Activated naive CD8-positive, alpha-beta T cell treated with anti-CD3 and anti-CD28 coated beads, Interleukin-2, amount 50 U/mL, for 24 hours (primary cell): Measurements from ENCODE around the gene COQ6.
A peak's percentile ranks its signal among the peaks of the same experiment; 100 is the strongest.
"Not testable (repeated sequence)": the region's sequence is repeated elsewhere in the genome, so short reads cannot be mapped to it uniquely, and the experiment has no call there.

Source experiments
- ATAC-seq: fragments of 150-1000 bp; cut with Tn5 transposase; one replicate; pipeline ENCODE4 v1.10.0; 2021
- DNase-seq: peaks from one replicate; pipeline ENCODE4 v3.0.0; 2021
- H3K27ac Mint-ChIP-seq: one replicate; pipeline ENCODE4 v1.8.0; 2021; ENCODE audit warnings: mild to moderate bottlenecking, mixed read lengths
- H3K27me3 Mint-ChIP-seq: one replicate; pipeline ENCODE4 v1.8.0; 2021; ENCODE audit warnings: mixed read lengths
- H3K36me3 Mint-ChIP-seq: one replicate; pipeline ENCODE4 v1.8.0; 2021; ENCODE audit warnings: low read depth, mixed read lengths
- H3K4me1 Mint-ChIP-seq: one replicate; pipeline ENCODE4 v1.8.0; 2021; ENCODE audit warnings: mixed read lengths
- H3K4me3 Mint-ChIP-seq: one replicate; pipeline ENCODE4 v1.8.0; 2021; ENCODE audit warnings: mild to moderate bottlenecking, moderate library complexity, mixed read lengths
- H3K9me3 Mint-ChIP-seq: one replicate; pipeline ENCODE4 v1.8.0; 2021; ENCODE audit warnings: mixed read lengths

Gene COQ6

GRCh38 chr14:73949752-73950734 is at the start of gene COQ6, which contains the start of gene FAM161B:
COQ6 (plus strand) TSS chr14:73950302; CDS start chr14:73950333, 31 bp downstream.
FAM161B (minus strand) TSS chr14:73950094; CDS start chr14:73950026, 68 bp downstream.
- Mint-ChIP-seq H3K4me1 (peaks cover 14% of the 10 kb centered on the region), H3K27ac (peak within 1 kb of the TSS; percentile 90), H3K4me3 (peak within 1 kb of the TSS; percentile 88), H3K36me3 (peaks cover 3% of the 10 kb centered on the region), H3K27me3 (no peaks in the 10 kb centered on the region), H3K9me3 (no peaks in the 10 kb centered on the region)
- DNase-seq (peak; percentile 90), ATAC-seq (peak; percentile 98)

- H3K4me1 Mint-ChIP-seq, result no peaks in the 10 kb centered on the region
- ATAC-seq, result no peak
- H3K9me3 Mint-ChIP-seq, result no peaks in the 10 kb centered on the region
- DNase-seq, result no peak
- peaks cover 51% of the 10 kb centered on the region for H3K36me3 Mint-ChIP-seq
- H3K27ac Mint-ChIP-seq, result no peak overlapping the region
- no peak overlapping the region for H3K4me3 Mint-ChIP-seq
- no peaks in the 10 kb centered on the region for H3K27me3 Mint-ChIP-seq
Observed at GRCh38 chr14:73903028-73903427, 47.1 kb upstream of the COQ6 start.

DNA sequence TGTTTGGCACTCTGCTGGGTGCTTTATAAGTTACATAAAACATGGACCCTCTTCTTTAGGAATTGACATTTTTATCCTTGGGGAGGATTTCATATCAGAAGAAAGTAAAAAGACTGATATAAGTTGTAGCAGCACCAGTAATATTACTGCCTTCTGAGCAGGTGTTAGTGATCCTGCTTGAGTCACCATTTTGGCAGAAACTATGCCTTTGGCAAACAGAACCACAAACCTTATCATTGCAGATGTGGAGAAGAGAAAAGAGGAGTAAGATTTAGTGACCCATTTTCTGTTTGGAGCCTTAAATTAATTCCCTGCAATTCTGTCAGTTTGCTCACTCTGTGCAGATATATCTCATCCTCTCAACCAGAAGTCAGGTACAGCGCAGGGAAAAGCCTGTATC is 40.4 kb upstream of the COQ6 start:
- DNase-seq (no peak), ATAC-seq (no peak)
- Mint-ChIP-seq H3K27me3 (no peaks in the 10 kb centered on the region), H3K4me3 (no peak overlapping the region), H3K36me3 (peaks cover 71% of the 10 kb centered on the region), H3K9me3 (peaks cover 6% of the 10 kb centered on the region), H3K4me1 (peaks cover 2% of the 10 kb centered on the region), H3K27ac (no peak overlapping the region)

DNA sequence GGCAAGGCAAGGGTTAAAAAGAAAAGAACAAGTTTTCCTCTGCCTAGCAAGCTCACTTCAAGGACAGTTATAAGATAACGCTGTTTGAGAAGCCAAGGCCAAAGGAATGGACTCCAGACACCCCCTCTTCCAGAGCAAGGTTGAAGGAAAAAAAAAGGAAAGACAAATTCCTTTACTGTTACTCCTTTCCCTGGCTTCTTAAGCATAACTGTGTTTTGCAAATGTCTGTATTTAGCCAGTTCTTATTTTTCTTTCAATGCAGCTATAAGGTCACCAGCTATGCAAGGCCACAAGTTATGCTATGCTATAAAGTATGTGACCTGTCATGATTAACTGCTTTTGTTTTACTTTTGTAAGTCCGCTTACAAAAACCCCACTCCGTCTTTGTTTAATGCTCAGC is 36.8 kb upstream of the COQ6 start:
- ATAC-seq (no peak), DNase-seq (no peak)
- no peaks in the 10 kb centered on the region for H3K27me3 Mint-ChIP-seq
- peaks cover 2% of the 10 kb centered on the region for H3K4me1 Mint-ChIP-seq
- no peak overlapping the region for H3K4me3 Mint-ChIP-seq
- peaks cover 59% of the 10 kb centered on the region for H3K36me3 Mint-ChIP-seq
- no peak overlapping the region for H3K27ac Mint-ChIP-seq
- H3K9me3 Mint-ChIP-seq, result peaks cover 6% of the 10 kb centered on the region

DNA sequence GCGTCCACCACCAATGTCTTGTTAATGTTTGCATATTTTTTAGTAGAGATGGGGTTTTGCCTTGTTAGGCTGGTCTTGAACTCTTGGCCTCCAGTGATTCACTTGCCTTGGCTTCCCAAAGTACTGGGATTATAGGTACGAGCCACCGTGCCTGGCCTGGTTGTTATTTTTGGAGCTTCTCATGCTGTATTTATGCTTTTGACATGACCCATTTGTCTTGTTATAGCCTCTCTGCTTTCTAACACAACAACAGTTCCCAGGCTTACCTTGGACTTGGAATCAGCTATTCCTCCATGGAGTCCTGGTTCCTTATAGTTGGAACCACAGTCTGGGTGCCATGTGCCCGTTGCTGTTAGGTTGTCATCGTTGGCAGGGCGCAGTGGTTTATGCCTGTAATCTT is 33.8 kb upstream of the COQ6 start:
- ATAC-seq, result no peak
- Mint-ChIP-seq H3K27me3 (no peaks in the 10 kb centered on the region), H3K4me1 (no peaks in the 10 kb centered on the region), H3K4me3 (no peak overlapping the region), H3K9me3 (peaks cover 2% of the 10 kb centered on the region), H3K36me3 (peaks cover 57% of the 10 kb centered on the region), H3K27ac (no peak overlapping the region)
- DNase-seq, result no peak

DNA sequence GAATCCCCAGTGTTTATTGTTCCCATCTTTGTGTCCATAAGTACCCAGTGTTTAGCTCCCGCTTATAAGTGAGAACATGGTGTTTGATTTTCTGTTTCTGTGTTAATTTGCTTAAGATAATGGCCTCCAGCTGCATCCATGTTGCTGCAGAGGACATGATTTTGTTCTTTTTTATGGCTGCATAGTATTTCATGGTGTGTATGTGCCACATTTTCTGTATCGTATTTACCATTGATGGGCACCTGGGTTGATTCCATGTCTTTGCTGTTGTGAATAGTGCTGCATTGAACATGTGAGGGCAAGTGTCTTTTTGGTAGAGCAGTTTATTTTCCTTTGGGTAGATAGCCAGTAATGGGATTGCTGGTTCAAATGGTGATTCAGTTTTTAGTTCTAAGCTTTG is 30.6 kb upstream of the COQ6 start:
- peaks cover 60% of the 10 kb centered on the region for H3K36me3 Mint-ChIP-seq
- H3K27ac Mint-ChIP-seq, ATAC-seq, H3K4me1 Mint-ChIP-seq, H3K4me3 Mint-ChIP-seq, H3K27me3 Mint-ChIP-seq, H3K9me3 Mint-ChIP-seq, DNase-seq: not testable (repeated sequence)

- Mint-ChIP-seq H3K4me3 (no peak overlapping the region), H3K27me3 (no peaks in the 10 kb centered on the region), H3K9me3 (no peaks in the 10 kb centered on the region), H3K27ac (no peak overlapping the region), H3K36me3 (peaks cover 81% of the 10 kb centered on the region), H3K4me1 (no peaks in the 10 kb centered on the region)
- DNase-seq (no peak), ATAC-seq (no peak)
Observed at GRCh38 chr14:73924337-73924736, 25.8 kb upstream of the COQ6 start.

DNA sequence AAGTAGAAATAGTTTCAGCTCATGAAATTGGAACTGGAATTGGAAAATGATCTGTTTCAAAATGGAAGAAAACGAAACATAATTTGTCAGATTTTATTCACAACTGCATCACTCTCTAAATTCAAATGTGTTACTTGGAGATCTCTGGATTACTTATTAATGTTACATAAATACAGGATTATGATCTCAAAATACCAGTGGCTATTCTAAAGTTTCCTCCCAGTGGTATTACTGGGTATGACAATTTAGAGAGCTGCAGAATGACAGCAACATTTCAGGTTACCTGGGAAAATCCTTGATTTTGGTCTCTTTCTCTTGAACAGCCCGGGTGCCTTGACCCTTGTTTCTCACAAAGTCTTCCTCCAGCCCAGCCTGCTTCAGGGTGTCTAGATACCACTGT is 14.4 kb upstream of the COQ6 start:
- ATAC-seq (no peak), DNase-seq (no peak)
- Mint-ChIP-seq H3K36me3 (peaks cover 19% of the 10 kb centered on the region), H3K27me3 (no peaks in the 10 kb centered on the region), H3K9me3 (no peaks in the 10 kb centered on the region), H3K4me1 (no peaks in the 10 kb centered on the region), H3K4me3 (no peak overlapping the region), H3K27ac (no peak overlapping the region)

DNA sequence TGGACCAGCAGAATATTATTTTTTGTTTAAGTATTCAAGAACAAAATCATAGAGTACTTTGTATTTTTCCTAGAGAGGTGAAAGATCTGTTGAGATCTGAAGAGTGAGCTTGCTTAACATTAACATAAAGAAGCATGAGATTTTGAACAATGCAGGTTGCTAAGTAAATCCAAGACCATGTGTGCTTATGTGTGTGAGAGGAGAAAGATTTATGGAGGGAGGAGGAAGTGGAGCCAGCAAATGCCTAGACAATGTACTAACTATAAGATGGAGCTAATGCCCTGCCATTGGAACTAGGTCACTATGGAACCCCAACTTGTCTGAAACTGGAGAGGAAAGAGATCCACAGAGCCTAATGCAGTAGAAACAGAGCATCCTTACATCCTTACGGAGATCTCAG is 13.6 kb upstream of the COQ6 start:
- DNase-seq, result no peak
- H3K4me3 Mint-ChIP-seq, result no peak overlapping the region
- H3K36me3 Mint-ChIP-seq, result peaks cover 13% of the 10 kb centered on the region
- no peaks in the 10 kb centered on the region for H3K27me3 Mint-ChIP-seq
- H3K9me3 Mint-ChIP-seq, result no peaks in the 10 kb centered on the region
- H3K27ac Mint-ChIP-seq, result no peak overlapping the region
- no peaks in the 10 kb centered on the region for H3K4me1 Mint-ChIP-seq
- ATAC-seq, result no peak

DNA sequence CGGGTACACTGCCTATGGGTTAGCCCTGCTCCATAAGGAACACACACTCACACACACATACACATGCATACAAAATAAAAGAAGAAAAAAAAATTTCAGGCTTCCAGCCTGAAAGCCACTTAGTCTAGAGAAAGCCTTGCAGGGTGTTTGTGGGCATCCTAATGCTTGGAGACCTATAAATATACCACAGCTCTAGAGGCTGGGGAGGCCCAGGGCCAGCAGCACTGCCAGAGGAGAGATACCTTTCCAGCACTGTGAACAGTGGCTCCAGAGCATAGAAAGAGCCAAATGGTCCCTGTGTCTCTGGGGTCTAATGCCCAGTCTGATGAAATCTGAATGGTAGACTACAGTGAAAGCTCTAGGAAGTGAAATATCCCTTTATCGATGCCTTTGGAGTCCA is 13.1 kb upstream of the COQ6 start:
- no peak for DNase-seq
- Mint-ChIP-seq H3K27me3 (no peaks in the 10 kb centered on the region), H3K36me3 (peaks cover 11% of the 10 kb centered on the region), H3K4me3 (no peak overlapping the region), H3K4me1 (no peaks in the 10 kb centered on the region), H3K27ac (no peak overlapping the region), H3K9me3 (no peaks in the 10 kb centered on the region)
- ATAC-seq, result no peak

DNA sequence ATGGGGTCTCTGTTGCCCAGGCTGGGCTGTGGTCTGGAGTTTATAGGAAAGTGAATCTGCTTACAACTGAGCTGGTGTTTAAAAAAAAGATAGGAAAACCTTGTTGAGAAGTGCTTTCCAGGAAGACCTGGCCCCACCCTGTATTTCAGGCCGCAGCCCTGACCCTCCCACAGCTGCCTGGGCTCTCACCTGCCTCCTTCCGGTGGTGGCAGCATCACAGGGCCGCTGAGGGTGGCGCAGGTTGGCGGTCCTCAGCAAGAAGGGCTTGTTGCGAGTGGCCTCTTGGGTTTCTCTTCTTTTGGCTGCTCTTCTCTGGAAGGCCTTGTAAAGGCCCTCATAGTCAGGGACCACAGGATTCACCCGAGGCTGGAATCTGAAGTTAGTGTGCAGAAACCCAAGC is 7.9 kb upstream of the COQ6 start:
- DNase-seq, result no peak
- ATAC-seq, result no peak
- Mint-ChIP-seq H3K27me3 (no peaks in the 10 kb centered on the region), H3K36me3 (no peaks in the 10 kb centered on the region), H3K4me3 (no peak overlapping the region), H3K9me3 (no peaks in the 10 kb centered on the region), H3K27ac (no peak overlapping the region), H3K4me1 (no peaks in the 10 kb centered on the region)

- H3K27ac Mint-ChIP-seq, result no peak overlapping the region
- no peak for DNase-seq
- H3K9me3 Mint-ChIP-seq, result no peaks in the 10 kb centered on the region
- H3K27me3 Mint-ChIP-seq, result no peaks in the 10 kb centered on the region
- no peak for ATAC-seq
- no peak overlapping the region for H3K4me3 Mint-ChIP-seq
- H3K4me1 Mint-ChIP-seq, result no peaks in the 10 kb centered on the region
- no peaks in the 10 kb centered on the region for H3K36me3 Mint-ChIP-seq
Observed at GRCh38 chr14:73943083-73943482, 7.0 kb upstream of the COQ6 start.

DNA sequence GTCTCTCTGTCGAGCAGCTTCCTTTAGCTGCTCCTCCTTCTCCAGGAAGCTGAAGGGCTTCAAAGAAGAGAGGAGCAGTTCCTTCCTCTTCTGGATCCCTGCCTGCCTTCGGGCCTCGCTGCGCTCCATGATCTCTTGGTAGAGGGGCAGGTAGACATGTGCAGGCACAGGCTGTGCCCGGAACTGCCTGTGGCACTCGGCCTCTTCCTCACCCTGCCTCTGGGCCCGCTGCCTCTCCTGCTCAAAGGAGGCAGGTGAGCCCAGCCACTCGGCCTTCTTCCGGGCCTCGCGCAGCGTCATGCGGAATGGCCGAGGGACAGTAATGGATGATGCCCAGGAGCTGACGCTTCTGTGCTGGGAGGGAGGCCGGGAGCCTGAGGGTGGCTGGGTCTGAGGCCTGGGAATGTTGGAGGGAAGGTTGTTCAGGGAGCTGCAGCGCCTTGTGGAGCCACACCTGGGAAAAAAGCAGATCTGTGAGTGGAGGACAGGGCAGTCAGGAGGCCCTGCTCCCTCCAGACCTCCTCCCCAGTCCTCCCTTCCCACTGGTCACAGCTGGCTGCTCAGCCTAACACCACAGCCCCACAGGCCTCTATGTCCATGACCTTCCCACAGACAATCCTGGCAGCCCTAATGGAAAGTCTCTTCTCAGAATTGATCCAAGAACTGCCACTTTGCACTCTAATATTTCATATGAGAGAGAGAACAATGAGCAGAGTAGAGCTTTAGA is 5.5 kb upstream of the COQ6 start:
- Mint-ChIP-seq H3K4me3 (no peak overlapping the region), H3K36me3 (no peaks in the 10 kb centered on the region), H3K9me3 (no peaks in the 10 kb centered on the region), H3K27ac (no peak overlapping the region), H3K4me1 (peaks cover 1% of the 10 kb centered on the region), H3K27me3 (no peaks in the 10 kb centered on the region)
- ATAC-seq, result no peak
- DNase-seq, result no peak

DNA sequence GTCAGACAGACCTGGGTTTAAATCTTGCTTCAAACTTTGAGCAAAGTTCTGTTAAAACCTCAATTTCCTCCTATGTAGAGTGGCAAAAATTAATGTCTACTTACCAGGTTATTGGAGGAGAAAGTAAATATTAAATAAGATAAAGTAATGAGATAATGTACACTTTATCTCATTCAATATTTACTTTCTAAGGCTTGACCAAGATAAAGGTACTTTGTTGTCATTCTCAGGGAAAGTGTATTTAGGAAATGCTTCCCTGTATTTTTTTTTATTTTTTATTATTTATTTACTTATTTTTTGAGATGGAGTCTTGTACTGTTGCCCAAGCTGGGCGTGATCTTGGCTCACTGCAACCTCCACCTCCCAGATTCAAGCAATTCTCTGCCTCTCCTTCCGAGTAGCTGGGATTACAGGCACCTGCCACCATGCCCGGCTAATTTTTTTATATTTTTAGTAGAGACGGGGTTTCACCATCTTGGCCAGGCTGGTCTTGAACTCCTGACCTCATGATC is 4.9 kb upstream of the COQ6 start:
- Mint-ChIP-seq H3K27ac (no peak overlapping the region), H3K9me3 (no peaks in the 10 kb centered on the region), H3K4me1 (peaks cover 5% of the 10 kb centered on the region), H3K36me3 (no peaks in the 10 kb centered on the region), H3K27me3 (no peaks in the 10 kb centered on the region), H3K4me3 (no peak overlapping the region)
- ATAC-seq, result no peak
- no peak for DNase-seq

GRCh38 chr14:73953731-73954130 is 3.6 kb downstream of the COQ6 start:
- H3K27me3 Mint-ChIP-seq, result no peaks in the 10 kb centered on the region
- peaks cover 11% of the 10 kb centered on the region for H3K36me3 Mint-ChIP-seq
- no peak overlapping the region for H3K27ac Mint-ChIP-seq
- no peak for DNase-seq
- H3K9me3 Mint-ChIP-seq, result no peaks in the 10 kb centered on the region
- H3K4me1 Mint-ChIP-seq, result peaks cover 14% of the 10 kb centered on the region
- ATAC-seq, result no peak
- no peak overlapping the region for H3K4me3 Mint-ChIP-seq
